K562 (cell line): ENCODE measurements around the gene RPL36AL. TPM values are rescaled to one million over a fixed set of nuclear protein-coding genes. Genes with fewer than 3 reads are reported as not detected.

Experiments used
- ARID1B ChIP-seq: fragments of 450-650 bp; IDR thresholded peaks from 2 replicates; pipeline ENCODE4 v1.6.1; 2016; ENCODE audit warnings: antibody characterized with exemption, mild to moderate bottlenecking, inconsistent platforms
- CBFA2T2 ChIP-seq: fragments of 450-650 bp; conservative IDR thresholded peaks from 2 replicates; pipeline ENCODE4 v1.6.1; 2017; ENCODE audit warnings: mild to moderate bottlenecking
- CBFA2T3 ChIP-seq: fragments of 450-650 bp; IDR thresholded peaks from 2 replicates; pipeline ENCODE4 v1.6.1; 2017
- DIDO1 ChIP-seq: fragments of 450-650 bp; IDR thresholded peaks from 2 replicates; pipeline ENCODE4 v1.6.1; 2016; ENCODE audit warnings: low read depth, missing biosample characterization, missing genetic modification characterization
- KDM1A ChIP-seq, 2 experiments: fragments of 450-650 bp; IDR thresholded peaks; 2 replicates each; pipeline ENCODE4 v1.6.1; 2016; ENCODE audit warnings: mild to moderate bottlenecking in 2 of 2
- NCOR1 ChIP-seq: fragments of 450-650 bp; IDR thresholded peaks from 2 replicates; pipeline ENCODE4 v1.6.1; 2016; ENCODE audit warnings: mild to moderate bottlenecking, moderate library complexity
- SMARCE1 ChIP-seq: fragments of 450-650 bp; IDR thresholded peaks from 2 replicates; pipeline ENCODE4 v1.7.1; 2016; ENCODE audit warnings: mild to moderate bottlenecking
- TCF3 ChIP-seq: sonication (generic); formaldehyde crosslinking; IDR thresholded peaks from 2 replicates; pipeline ENCODE4 v1.4.0; 2020; ENCODE audit warnings: mild to moderate bottlenecking, missing genetic modification reagents
- ZNF124 ChIP-seq: sonication (generic); formaldehyde crosslinking; IDR thresholded peaks from 2 replicates; pipeline ENCODE4 v1.8.1; 2022; ENCODE audit warnings: missing genetic modification reagents
- ZNF24 ChIP-seq: fragments of 450-650 bp; IDR thresholded peaks from 2 replicates; pipeline ENCODE4 v1.6.1; 2016
- ZNF282 ChIP-seq: sonication (generic); formaldehyde crosslinking; IDR thresholded peaks from 2 replicates; pipeline ENCODE4 v1.8.1; 2023; ENCODE audit warnings: missing genetic modification reagents
- polyA plus RNA-seq, 8 experiments: library from polyadenylated mRNA; depleted of rRNA in 4 of 8; stranded (reverse) in 5 of 8; unstranded in 3 of 8; fragments of >200 nt; fragmentation: Nextera tagmentation in 2 of 8; fragmentation: Illumina TruSeq in 1 of 8; extraction: Ambion mirVana in 2 of 8; extraction: Trizol in 1 of 8; gene quantifications; 2 replicates each; pipeline versions ENCODE4 v1.2.1 to v1.2.3, GENCODE V29; 2011 to 2014; ENCODE audit warnings: inconsistent platforms in 1 of 8, missing spikeins in 1 of 8
- total RNA-seq, 7 experiments: library from RNA; depleted of rRNA in 6 of 7; stranded (reverse); fragments of >200 nt in 6 of 7; fragmentation: Illumina TruSeq in 2 of 7; extraction: Trizol in 2 of 7; gene quantifications; 2 replicates each; pipeline versions ENCODE4 v1.2.1 to v1.2.3, GENCODE V29; 2011 to 2021; ENCODE audit warnings: low replicate concordance in 1 of 7
- TF ChIP-seq, protein P1 (sequence below): fragments of 450-650 bp; IDR thresholded peaks from 2 replicates; pipeline ENCODE4 v1.6.1; 2016; ENCODE audit warnings: low read depth
- TF ChIP-seq, protein P2 (sequence below): IDR thresholded peaks from 2 replicates; pipeline ENCODE4 v1.6.1; 2016; ENCODE audit warnings: missing genetic modification characterization, missing compliant biosample characterization
- TF ChIP-seq, protein P3 (sequence below): fragments of 250-450 bp; sonication (Bioruptor Pico); IDR thresholded peaks from 2 replicates; pipeline ENCODE4 v1.4.0; 2020

The RPL36AL gene
- total and polyA plus RNA-seq, 9 of the 15 experiments (the other 6 are each of a cell fraction or from before 2014, with no cell fraction given), result 146 to 674 (median 360) TPM

DNA sequence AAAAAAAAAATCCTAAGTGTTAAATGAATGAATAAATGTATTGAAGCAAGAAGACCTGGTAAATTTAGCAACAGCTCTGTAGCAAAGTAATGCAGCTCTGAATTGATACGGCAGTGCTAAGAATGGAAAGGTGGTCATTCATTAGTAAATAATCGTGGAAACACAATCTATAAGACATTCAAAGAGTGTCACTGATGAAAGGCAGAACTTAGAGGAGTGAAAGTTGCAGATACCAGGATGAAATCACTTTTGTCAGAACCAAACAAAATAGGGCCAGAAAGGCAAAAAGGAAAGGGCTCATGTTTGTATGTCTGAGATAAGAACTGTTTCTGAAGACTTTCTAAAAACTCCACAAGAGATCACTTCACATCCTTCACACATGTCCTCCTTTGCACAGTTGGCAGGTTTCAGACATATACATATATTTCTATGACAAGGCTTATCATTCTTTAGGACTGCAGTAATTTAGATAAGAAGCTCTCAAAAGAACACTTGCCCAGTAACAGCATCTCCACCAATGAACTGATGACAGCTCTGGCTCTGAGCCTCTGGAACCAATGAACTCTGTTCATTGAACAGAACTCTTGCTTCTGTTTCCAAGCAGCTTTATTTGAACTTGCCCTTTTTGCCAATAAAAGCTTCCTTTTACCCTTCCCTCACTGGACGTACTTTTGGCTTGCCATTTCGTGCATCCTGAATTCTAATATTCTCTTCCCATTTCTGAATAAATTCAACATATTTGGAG, 25.9 kb downstream of the RPL36AL start (continued):
- TF ChIP-seq, protein P1, sequence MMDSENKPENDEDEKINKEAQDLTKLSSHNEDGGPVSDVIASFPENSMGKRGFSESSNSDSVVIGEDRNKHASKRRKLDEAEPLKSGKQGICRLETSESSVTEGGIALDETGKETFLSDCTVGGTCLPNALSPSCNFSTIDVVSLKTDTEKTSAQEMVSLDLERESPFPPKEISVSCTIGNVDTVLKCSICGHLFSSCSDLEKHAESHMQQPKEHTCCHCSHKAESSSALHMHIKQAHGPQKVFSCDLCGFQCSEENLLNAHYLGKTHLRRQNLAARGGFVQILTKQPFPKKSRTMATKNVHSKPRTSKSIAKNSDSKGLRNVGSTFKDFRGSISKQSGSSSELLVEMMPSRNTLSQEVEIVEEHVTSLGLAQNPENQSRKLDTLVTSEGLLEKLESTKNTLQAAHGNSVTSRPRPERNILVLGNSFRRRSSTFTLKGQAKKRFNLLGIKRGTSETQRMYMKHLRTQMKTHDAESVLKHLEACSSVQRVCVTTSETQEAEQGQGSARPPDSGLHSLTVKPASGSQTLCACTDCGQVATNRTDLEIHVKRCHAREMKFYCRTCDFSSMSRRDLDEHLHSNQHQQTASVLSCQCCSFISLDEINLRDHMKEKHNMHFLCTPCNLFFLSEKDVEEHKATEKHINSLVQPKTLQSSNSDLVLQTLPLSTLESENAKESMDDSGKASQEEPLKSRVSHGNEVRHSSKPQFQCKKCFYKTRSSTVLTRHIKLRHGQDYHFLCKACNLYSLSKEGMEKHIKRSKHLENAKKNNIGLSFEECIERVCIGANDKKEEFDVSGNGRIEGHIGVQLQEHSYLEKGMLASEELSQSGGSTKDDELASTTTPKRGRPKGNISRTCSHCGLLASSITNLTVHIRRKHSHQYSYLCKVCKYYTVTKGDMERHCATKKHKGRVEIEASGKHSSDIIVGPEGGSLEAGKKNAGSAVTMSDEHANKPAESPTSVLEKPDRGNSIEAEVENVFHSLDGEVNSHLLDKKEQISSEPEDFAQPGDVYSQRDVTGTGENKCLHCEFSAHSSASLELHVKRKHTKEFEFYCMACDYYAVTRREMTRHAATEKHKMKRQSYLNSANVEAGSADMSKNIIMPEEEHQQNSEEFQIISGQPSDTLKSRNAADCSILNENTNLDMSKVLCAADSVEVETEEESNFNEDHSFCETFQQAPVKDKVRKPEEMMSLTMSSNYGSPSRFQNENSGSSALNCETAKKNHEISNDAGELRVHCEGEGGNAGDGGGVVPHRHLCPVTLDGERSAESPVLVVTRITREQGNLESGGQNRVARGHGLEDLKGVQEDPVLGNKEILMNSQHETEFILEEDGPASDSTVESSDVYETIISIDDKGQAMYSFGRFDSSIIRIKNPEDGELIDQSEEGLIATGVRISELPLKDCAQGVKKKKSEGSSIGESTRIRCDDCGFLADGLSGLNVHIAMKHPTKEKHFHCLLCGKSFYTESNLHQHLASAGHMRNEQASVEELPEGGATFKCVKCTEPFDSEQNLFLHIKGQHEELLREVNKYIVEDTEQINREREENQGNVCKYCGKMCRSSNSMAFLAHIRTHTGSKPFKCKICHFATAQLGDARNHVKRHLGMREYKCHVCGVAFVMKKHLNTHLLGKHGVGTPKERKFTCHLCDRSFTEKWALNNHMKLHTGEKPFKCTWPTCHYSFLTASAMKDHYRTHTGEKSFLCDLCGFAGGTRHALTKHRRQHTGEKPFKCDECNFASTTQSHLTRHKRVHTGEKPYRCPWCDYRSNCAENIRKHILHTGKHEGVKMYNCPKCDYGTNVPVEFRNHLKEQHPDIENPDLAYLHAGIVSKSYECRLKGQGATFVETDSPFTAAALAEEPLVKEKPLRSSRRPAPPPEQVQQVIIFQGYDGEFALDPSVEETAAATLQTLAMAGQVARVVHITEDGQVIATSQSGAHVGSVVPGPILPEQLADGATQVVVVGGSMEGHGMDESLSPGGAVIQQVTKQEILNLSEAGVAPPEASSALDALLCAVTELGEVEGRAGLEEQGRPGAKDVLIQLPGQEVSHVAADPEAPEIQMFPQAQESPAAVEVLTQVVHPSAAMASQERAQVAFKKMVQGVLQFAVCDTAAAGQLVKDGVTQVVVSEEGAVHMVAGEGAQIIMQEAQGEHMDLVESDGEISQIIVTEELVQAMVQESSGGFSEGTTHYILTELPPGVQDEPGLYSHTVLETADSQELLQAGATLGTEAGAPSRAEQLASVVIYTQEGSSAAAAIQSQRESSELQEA, result no peak
- TF ChIP-seq, protein P2, sequence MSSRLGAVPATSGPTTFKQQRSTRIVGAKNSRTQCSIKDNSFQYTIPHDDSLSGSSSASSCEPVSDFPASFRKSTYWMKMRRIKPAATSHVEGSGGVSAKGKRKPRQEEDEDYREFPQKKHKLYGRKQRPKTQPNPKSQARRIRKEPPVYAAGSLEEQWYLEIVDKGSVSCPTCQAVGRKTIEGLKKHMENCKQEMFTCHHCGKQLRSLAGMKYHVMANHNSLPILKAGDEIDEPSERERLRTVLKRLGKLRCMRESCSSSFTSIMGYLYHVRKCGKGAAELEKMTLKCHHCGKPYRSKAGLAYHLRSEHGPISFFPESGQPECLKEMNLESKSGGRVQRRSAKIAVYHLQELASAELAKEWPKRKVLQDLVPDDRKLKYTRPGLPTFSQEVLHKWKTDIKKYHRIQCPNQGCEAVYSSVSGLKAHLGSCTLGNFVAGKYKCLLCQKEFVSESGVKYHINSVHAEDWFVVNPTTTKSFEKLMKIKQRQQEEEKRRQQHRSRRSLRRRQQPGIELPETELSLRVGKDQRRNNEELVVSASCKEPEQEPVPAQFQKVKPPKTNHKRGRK, result no peak
- peak; percentile 77 for TF ChIP-seq NCOR1
- peak in 1 of 2 experiments; percentile 45; a peak in 3 of 4 replicates for TF ChIP-seq KDM1A (IDR thresholded peaks at IDR 0.05)
- TF ChIP-seq, protein P3, sequence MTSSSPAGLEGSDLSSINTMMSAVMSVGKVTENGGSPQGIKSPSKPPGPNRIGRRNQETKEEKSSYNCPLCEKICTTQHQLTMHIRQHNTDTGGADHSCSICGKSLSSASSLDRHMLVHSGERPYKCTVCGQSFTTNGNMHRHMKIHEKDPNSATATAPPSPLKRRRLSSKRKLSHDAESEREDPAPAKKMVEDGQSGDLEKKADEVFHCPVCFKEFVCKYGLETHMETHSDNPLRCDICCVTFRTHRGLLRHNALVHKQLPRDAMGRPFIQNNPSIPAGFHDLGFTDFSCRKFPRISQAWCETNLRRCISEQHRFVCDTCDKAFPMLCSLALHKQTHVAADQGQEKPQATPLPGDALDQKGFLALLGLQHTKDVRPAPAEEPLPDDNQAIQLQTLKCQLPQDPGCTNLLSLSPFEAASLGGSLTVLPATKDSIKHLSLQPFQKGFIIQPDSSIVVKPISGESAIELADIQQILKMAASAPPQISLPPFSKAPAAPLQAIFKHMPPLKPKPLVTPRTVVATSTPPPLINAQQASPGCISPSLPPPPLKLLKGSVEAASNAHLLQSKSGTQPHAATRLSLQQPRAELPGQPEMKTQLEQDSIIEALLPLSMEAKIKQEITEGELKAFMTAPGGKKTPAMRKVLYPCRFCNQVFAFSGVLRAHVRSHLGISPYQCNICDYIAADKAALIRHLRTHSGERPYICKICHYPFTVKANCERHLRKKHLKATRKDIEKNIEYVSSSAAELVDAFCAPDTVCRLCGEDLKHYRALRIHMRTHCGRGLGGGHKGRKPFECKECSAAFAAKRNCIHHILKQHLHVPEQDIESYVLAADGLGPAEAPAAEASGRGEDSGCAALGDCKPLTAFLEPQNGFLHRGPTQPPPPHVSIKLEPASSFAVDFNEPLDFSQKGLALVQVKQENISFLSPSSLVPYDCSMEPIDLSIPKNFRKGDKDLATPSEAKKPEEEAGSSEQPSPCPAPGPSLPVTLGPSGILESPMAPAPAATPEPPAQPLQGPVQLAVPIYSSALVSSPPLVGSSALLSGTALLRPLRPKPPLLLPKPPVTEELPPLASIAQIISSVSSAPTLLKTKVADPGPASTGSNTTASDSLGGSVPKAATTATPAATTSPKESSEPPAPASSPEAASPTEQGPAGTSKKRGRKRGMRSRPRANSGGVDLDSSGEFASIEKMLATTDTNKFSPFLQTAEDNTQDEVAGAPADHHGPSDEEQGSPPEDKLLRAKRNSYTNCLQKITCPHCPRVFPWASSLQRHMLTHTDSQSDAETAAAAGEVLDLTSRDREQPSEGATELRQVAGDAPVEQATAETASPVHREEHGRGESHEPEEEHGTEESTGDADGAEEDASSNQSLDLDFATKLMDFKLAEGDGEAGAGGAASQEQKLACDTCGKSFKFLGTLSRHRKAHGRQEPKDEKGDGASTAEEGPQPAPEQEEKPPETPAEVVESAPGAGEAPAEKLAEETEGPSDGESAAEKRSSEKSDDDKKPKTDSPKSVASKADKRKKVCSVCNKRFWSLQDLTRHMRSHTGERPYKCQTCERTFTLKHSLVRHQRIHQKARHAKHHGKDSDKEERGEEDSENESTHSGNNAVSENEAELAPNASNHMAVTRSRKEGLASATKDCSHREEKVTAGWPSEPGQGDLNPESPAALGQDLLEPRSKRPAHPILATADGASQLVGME, result no peak
- TF ChIP-seq CBFA2T2, result peak; percentile 80
- no peak for TF ChIP-seq DIDO1
- TF ChIP-seq ARID1B, result peak; percentile 85
- TF ChIP-seq ZNF124 (CRISPR knock-in tag), result no peak
- TF ChIP-seq TCF3, result peak; percentile 70
- 0 out of 2 replicates have a peak, but pooled peaks have one; percentile 18 for TF ChIP-seq ZNF24
- peak; percentile 37; the same call in 1 of the 2 replicates for TF ChIP-seq SMARCE1
- peak; percentile 89 for TF ChIP-seq CBFA2T3
- TF ChIP-seq ZNF282, result no peak
